HepG2 (cell line): Measurements from ENCODE around the gene ZNF507. TPM values are rescaled to one million over a fixed set of nuclear protein-coding genes. Genes with fewer than 3 reads are reported as not detected.
A peak's percentile ranks its signal among the peaks of the same experiment; 100 is the strongest.

Source experiments
- ATAC-seq: fragments of 200-7000 bp; cut with Tn5 transposase; 3 replicates; pipeline ENCODE4 v1.9.1; 2020; ENCODE audit warnings: mild to moderate bottlenecking, moderate library complexity
- BruUV-seq: library from RNA; stranded (reverse); fragments of 400-500 nt; replicated peaks from 2 replicates; lab custom pipeline; 2021; lab: Mats Ljungman, UMichigan
- CTCF ChIA-PET: fragments of 300-600 bp; formaldehyde crosslinking; extraction: SDS; loops from one replicate; lab custom pipeline; 2021; ENCODE audit warnings: low total read pairs, inconsistent platforms, low intra/inter-chr PET ratio; lab: Yijun Ruan, JAX
- POLR2A ChIA-PET: fragments of 350-600 bp; sonication (Branson Sonifier 250); formaldehyde crosslinking; loops from one replicate; lab custom pipeline; 2020; ENCODE audit warnings: antibody characterized with exemption, inconsistent platforms; lab: Yijun Ruan, JAX
- DNase-seq: peaks from one replicate; pipeline ENCODE4 v3.0.0-alpha.2; 2015; ENCODE audit warnings: low spot score
- FAIRE-seq: peaks from 3 replicates; lab custom pipeline; 2011; peaks lifted over from hg19 to GRCh38; lab: Jason Lieb, UNC
- H2AFZ ChIP-seq: one replicate; pipeline ENCODE4 v1.6.1; 2011; ENCODE audit warnings: low read length, inconsistent platforms
- H3K27ac ChIP-seq: fragments of 300-600 bp; 3 replicates; pipeline ENCODE4 v1.8.0; 2011; ENCODE audit warnings: mixed run types, mild to moderate bottlenecking, mixed read lengths, low read length, inconsistent platforms; ENCODE audit not compliant: insufficient read depth; ENCODE audit errors: extremely low read length
- H3K27me3 ChIP-seq, 2 experiments: fragments of 200-600 bp in 1 of 2; 2 replicates in 1 of 2; 3 replicates in 1 of 2; pipeline versions ENCODE4 v1.6.0 to v1.8.0; 2011; ENCODE audit warnings: low read length in 2 of 2, mild to moderate bottlenecking in 2 of 2, moderate library complexity in 2 of 2, inconsistent platforms in 1 of 2; ENCODE audit not compliant: insufficient read depth in 2 of 2, control insufficient read depth in 1 of 2
- H3K36me3 ChIP-seq, 2 experiments: fragments of 200-600 bp in 1 of 2; replicated peaks in 1 of 2; 2 replicates in 1 of 2; 3 replicates in 1 of 2; pipeline versions ENCODE4 v1.5.1 to v1.8.0; 2011; ENCODE audit warnings: low read length in 2 of 2, inconsistent platforms in 1 of 2; ENCODE audit not compliant: insufficient read depth in 2 of 2, control insufficient read depth in 1 of 2
- H3K4me1 ChIP-seq: 2 replicates; pipeline ENCODE4 v1.5.1; 2012; ENCODE audit warnings: low read length, inconsistent platforms; ENCODE audit not compliant: insufficient read depth
- H3K4me2 ChIP-seq: 2 replicates; pipeline ENCODE4 v1.6.0; 2011; ENCODE audit warnings: low read depth, low read length, inconsistent platforms
- H3K4me3 ChIP-seq, 3 experiments: fragments of 200-600 bp in 1 of 3; sonication (generic), shearing (Covaris generic) in 1 of 3; replicated peaks in 1 of 3; 2 replicates each; pipeline ENCODE4 v1.5.1; 2011 to 2016; ENCODE audit warnings: low read length in 3 of 3, inconsistent platforms in 2 of 3, low read depth in 2 of 3, mild to moderate bottlenecking in 2 of 3, control low read depth in 1 of 3, mixed read lengths in 1 of 3; ENCODE audit not compliant: insufficient read depth in 1 of 3
- H3K79me2 ChIP-seq: one replicate; pipeline ENCODE4 v1.6.1; 2011; ENCODE audit warnings: low read length, inconsistent platforms; ENCODE audit not compliant: insufficient read depth
- H3K9ac ChIP-seq: 2 replicates; pipeline ENCODE4 v1.6.0; 2011; ENCODE audit warnings: mild to moderate bottlenecking, low read depth, low read length, inconsistent platforms; ENCODE audit not compliant: insufficient read depth
- H3K9me3 ChIP-seq: 2 replicates; pipeline ENCODE4 v1.5.1; 2012; ENCODE audit warnings: mild to moderate bottlenecking, low read length
- H4K20me1 ChIP-seq: 2 replicates; pipeline ENCODE4 v1.6.0; 2011; ENCODE audit warnings: inconsistent platforms, mild to moderate bottlenecking, low read length, moderate library complexity; ENCODE audit not compliant: insufficient read depth
- AGO1 ChIP-seq: fragments of 200-400 bp; formaldehyde crosslinking; IDR thresholded peaks from 2 replicates; pipeline ENCODE4 v1.6.1; 2017; ENCODE audit warnings: mild to moderate bottlenecking, low read depth, low read length, moderate library complexity; ENCODE audit not compliant: poor library complexity, severe bottlenecking
- BORCS8-MEF2B ChIP-seq: sonication (generic); formaldehyde crosslinking; IDR thresholded peaks from 2 replicates; pipeline ENCODE4 v1.8.0; 2022; ENCODE audit warnings: mild to moderate bottlenecking, missing genetic modification reagents
- ISX ChIP-seq: sonication (generic); formaldehyde crosslinking; conservative IDR thresholded peaks from 2 replicates; pipeline ENCODE4 v1.5.0; 2020; ENCODE audit warnings: missing genetic modification reagents
- KDM4B ChIP-seq: sonication (generic); formaldehyde crosslinking; IDR thresholded peaks from 2 replicates; pipeline ENCODE4 v1.4.0; 2020; ENCODE audit warnings: missing genetic modification reagents
- SNAI1 ChIP-seq: sonication (generic); formaldehyde crosslinking; IDR thresholded peaks from 2 replicates; pipeline ENCODE4 v1.5.0; 2020; ENCODE audit warnings: mild to moderate bottlenecking, missing genetic modification reagents, borderline replicate concordance
- SOX6 ChIP-seq, 2 experiments: fragments of 450-650 bp in 1 of 2; sonication (generic) in 1 of 2; formaldehyde crosslinking in 1 of 2; IDR thresholded peaks; 2 replicates each; pipeline versions ENCODE4 v1.4.0 to v1.6.1; 2017 to 2020; ENCODE audit warnings: antibody characterized with exemption in 1 of 2, mild to moderate bottlenecking in 1 of 2, missing genetic modification reagents in 1 of 2
- TCF12 ChIP-seq, 2 experiments: fragments of 450-650 bp in 1 of 2; sonication (generic) in 1 of 2; formaldehyde crosslinking in 1 of 2; IDR thresholded peaks; 2 replicates each; pipeline versions ENCODE4 v1.6.1 to v1.8.0; 2017 to 2022; ENCODE audit warnings: antibody characterized with exemption in 1 of 2, mild to moderate bottlenecking in 1 of 2, missing genetic modification reagents in 1 of 2, moderate library complexity in 1 of 2
- TGIF2 ChIP-seq: IDR thresholded peaks from 2 replicates; pipeline ENCODE4 v1.6.1; 2016; ENCODE audit warnings: control low read depth, missing compliant biosample characterization
- ZFY ChIP-seq: sonication (generic); formaldehyde crosslinking; IDR thresholded peaks from 2 replicates; pipeline ENCODE4 v1.4.0; 2020; ENCODE audit warnings: missing genetic modification reagents
- ZNF20 ChIP-seq: sonication (generic); formaldehyde crosslinking; IDR thresholded peaks from 2 replicates; pipeline ENCODE4 v1.4.0; 2020; ENCODE audit warnings: mild to moderate bottlenecking, moderate library complexity, missing genetic modification reagents
- ZNF607 ChIP-seq: sonication (generic); formaldehyde crosslinking; IDR thresholded peaks from 2 replicates; pipeline ENCODE4 v1.5.1; 2020; ENCODE audit warnings: missing genetic modification reagents, mild to moderate bottlenecking, borderline replicate concordance
- ZNF703 ChIP-seq: sonication (generic); formaldehyde crosslinking; IDR thresholded peaks from 2 replicates; pipeline ENCODE4 v1.5.1; 2020; ENCODE audit warnings: missing genetic modification reagents, mild to moderate bottlenecking, moderate library complexity, borderline replicate concordance
- ZNF780A ChIP-seq: sonication (generic); formaldehyde crosslinking; IDR thresholded peaks from 2 replicates; pipeline ENCODE4 v1.8.0; 2022; ENCODE audit warnings: mild to moderate bottlenecking, missing genetic modification reagents, moderate library complexity
- WGBS: methylation state at CpG from one replicate; pipeline ENCODE4 v1.1.6; 2017; ENCODE audit warnings: low lambda C conversion rate; 5-methylcytosine and 5-hydroxymethylcytosine counted together
- in situ Hi-C: cut with HindIII; loops from 2 replicates; pipeline ENCODE4 v1.10.0; 2017; ENCODE audit warnings: low pct_unique_long_range_greater_than_20kb; ENCODE audit not compliant: extremely low pct_ligation_motif_present
- intact Hi-C: fragments of 100-400 bp; cut with micrococcal nuclease; formaldehyde crosslinking; loops from one replicate; pipeline ENCODE4 v1.10.0; 2022; ENCODE audit not compliant: unreplicated experiment
- polyA plus RNA-seq, 8 experiments: library from polyadenylated mRNA; depleted of rRNA in 3 of 8; stranded (reverse) in 7 of 8; unstranded in 1 of 8; fragments of >200 nt; fragmentation: Illumina TruSeq in 4 of 8; extraction: Trizol in 4 of 8; gene quantifications; 2 replicates each; pipeline versions ENCODE4 v1.2.1 to v1.2.3, GENCODE V29; 2011 to 2016; ENCODE audit warnings: low read depth in 4 of 8, missing spikeins in 1 of 8, mixed read lengths in 1 of 8; ENCODE audit not compliant: insufficient read depth in 1 of 8
- total RNA-seq, 5 experiments: library from RNA; depleted of rRNA; stranded (reverse); fragments of >200 nt; fragmentation: Illumina TruSeq; extraction: Trizol; gene quantifications; 2 replicates each; pipeline ENCODE4 v1.2.3, GENCODE V29; 2016; ENCODE audit warnings: low read depth in 1 of 5
- TF ChIP-seq, protein P1 (sequence below): sonication (generic); formaldehyde crosslinking; IDR thresholded peaks from 2 replicates; pipeline ENCODE4 v1.8.1; 2023; ENCODE audit warnings: mild to moderate bottlenecking, moderate library complexity, missing genetic modification reagents
- TF ChIP-seq, protein P2 (sequence below): sonication (generic); formaldehyde crosslinking; IDR thresholded peaks from 2 replicates; pipeline ENCODE4 v1.4.0; 2020; ENCODE audit warnings: mild to moderate bottlenecking, missing genetic modification reagents
- TF ChIP-seq, protein P3 (sequence below): sonication (generic); formaldehyde crosslinking; IDR thresholded peaks from 2 replicates; pipeline ENCODE4 v1.9.0; 2022; ENCODE audit warnings: missing genetic modification reagents, mild to moderate bottlenecking, borderline replicate concordance
- TF ChIP-seq, protein P4 (sequence below): sonication (generic); formaldehyde crosslinking; IDR thresholded peaks from 2 replicates; pipeline ENCODE4 v1.9.0; 2021; ENCODE audit warnings: missing genetic modification reagents, borderline replicate concordance

Gene ZNF507
- total and polyA plus RNA-seq, 2 of the 13 experiments (the other 11 are each of a cell fraction or from before 2014, with no cell fraction given): 7.3 to 10.9 TPM

DNA sequence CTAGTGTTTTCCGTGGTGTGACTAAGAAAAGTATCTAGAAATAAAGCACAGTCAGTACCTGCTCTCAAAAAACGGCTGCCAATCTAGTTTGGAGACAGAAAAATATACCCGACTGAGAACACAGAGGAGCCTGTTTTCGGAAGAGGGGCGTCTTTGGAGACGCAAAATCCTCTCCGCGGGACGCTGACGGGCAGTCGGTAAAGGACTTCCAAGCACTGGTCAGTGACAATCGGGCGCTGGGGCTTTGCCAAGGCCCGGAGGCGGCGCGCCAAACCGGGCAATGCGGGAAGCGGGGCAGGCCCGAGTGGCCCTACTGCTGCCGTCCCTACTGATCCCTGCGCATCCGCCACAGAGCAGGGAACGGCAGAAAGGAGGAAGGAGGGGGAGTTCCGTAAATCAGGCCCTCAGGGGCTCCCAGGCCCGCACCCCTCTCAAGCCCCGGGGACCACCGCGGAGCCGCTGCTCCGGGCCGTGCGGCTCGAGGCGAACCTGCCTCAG lies 59.6 kb downstream of the ZNF507 start:
- in situ Hi-C loops (loop anchor here (5.0 kb wide), 1 partner anchor 177 kb away; the partner anchor contains the start of gene PDCD5), intact Hi-C loops (loop anchor here (5.0 kb wide), 1 partner anchor 33 kb away; no protein-coding TSS in a partner anchor)
- ChIA-PET POLR2A (interaction anchor here (0.7 to 2.0 kb wide), 18 partner anchors 8 to 1117 kb away, joined by 3 to 26 read pairs (median 4); partner anchors contain the start of genes ANKRD27, PDCD5, RGS9BP and ZNF507), CTCF (no interaction called here)
- H3K4me2 ChIP-seq: peak overlapping the region; percentile 87
- H3K27me3 ChIP-seq: no peaks in the 10 kb centered on the region; a peak in 1 of 5 replicates
- ATAC-seq: peak; percentile 49
- H3K4me3 ChIP-seq: peak overlapping the region; percentile 82 to 95 (median 90)
- peak overlapping the region; percentile 98 for H3K9ac ChIP-seq
- TSS peak; percentile 85 for BruUV-seq
- FAIRE-seq: no peak
- 1% methylated on average over 4 of the region's 36 CpGs for WGBS
- H3K4me1 ChIP-seq: peaks cover 37% of the 10 kb centered on the region
- peaks cover 6 to 18% of the 10 kb centered on the region in 2 experiments for H3K36me3 ChIP-seq
- H4K20me1 ChIP-seq: no peaks in the 10 kb centered on the region
- no peaks in the 10 kb centered on the region for H3K9me3 ChIP-seq
- no peak overlapping the region for H2AFZ ChIP-seq
- peak; percentile 19 for DNase-seq
- H3K79me2 ChIP-seq: peaks cover 24% of the 10 kb centered on the region
- peak overlapping the region; percentile 95 for H3K27ac ChIP-seq
- 0 out of 2 replicates have a peak, but pooled peaks have one; percentile 13 for TF ChIP-seq ZNF703 (CRISPR knock-in tag)
- TF ChIP-seq KDM4B: no peak
- no peak for TF ChIP-seq ISX (CRISPR knock-in tag)
- peak; percentile 26; the same call in 1 of the 2 replicates for TF ChIP-seq BORCS8-MEF2B (CRISPR knock-in tag)
- no peak for TF ChIP-seq SOX6 (IDR thresholded peaks at IDR 0.05)
- TF ChIP-seq SOX6 (CRISPR knock-in tag; IDR thresholded peaks at IDR 0.05): peak; percentile 65
- TF ChIP-seq ZNF780A (CRISPR knock-in tag): peak; percentile 20; the same call in 1 of the 2 replicates
- TF ChIP-seq, protein P1, sequence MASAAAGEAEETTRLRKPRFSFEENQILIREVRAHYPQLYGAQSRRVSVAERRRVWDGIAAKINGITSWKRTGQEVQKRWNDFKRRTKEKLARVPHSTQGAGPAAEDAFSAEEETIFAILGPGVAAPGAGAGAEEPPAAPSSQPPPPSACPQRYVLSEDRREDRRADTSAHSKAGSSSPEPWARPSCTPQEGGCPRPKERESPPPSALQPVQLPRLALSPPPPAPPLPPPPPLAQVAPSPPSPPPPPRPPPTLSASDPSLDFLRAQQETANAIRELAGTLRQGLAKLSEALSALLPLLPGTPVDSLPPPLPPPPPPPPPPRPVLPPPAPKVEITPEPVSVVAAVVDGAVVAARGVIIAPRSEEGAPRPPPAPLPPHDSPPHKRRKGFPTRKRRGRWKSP (CRISPR knock-in tag): peak; percentile 20
- peak; percentile 68 for TF ChIP-seq AGO1
- no peak for TF ChIP-seq TGIF2 (CRISPR knock-in tag)
- TF ChIP-seq ZNF20: peak; percentile 91; the same call in 1 of the 2 replicates
- TF ChIP-seq TCF12 (IDR thresholded peaks at IDR 0.05): no peak
- TF ChIP-seq TCF12 (CRISPR knock-in tag; IDR thresholded peaks at IDR 0.05): 0 out of 2 replicates have a peak, but pooled peaks have one; percentile 25
- TF ChIP-seq, protein P2, sequence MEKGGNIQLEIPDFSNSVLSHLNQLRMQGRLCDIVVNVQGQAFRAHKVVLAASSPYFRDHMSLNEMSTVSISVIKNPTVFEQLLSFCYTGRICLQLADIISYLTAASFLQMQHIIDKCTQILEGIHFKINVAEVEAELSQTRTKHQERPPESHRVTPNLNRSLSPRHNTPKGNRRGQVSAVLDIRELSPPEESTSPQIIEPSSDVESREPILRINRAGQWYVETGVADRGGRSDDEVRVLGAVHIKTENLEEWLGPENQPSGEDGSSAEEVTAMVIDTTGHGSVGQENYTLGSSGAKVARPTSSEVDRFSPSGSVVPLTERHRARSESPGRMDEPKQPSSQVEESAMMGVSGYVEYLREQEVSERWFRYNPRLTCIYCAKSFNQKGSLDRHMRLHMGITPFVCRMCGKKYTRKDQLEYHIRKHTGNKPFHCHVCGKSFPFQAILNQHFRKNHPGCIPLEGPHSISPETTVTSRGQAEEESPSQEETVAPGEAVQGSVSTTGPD (CRISPR knock-in tag): 0 out of 2 replicates have a peak, but pooled peaks have one; percentile 27
- TF ChIP-seq ZNF607 (CRISPR knock-in tag): 0 out of 2 replicates have a peak, but pooled peaks have one; percentile 10
- TF ChIP-seq, protein P3, sequence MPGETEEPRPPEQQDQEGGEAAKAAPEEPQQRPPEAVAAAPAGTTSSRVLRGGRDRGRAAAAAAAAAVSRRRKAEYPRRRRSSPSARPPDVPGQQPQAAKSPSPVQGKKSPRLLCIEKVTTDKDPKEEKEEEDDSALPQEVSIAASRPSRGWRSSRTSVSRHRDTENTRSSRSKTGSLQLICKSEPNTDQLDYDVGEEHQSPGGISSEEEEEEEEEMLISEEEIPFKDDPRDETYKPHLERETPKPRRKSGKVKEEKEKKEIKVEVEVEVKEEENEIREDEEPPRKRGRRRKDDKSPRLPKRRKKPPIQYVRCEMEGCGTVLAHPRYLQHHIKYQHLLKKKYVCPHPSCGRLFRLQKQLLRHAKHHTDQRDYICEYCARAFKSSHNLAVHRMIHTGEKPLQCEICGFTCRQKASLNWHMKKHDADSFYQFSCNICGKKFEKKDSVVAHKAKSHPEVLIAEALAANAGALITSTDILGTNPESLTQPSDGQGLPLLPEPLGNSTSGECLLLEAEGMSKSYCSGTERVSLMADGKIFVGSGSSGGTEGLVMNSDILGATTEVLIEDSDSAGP (CRISPR knock-in tag): 0 out of 2 replicates have a peak, but pooled peaks have one; percentile 70
- TF ChIP-seq ZFY: peak; percentile 94
- TF ChIP-seq SNAI1: peak; percentile 91
- TF ChIP-seq, protein P4, sequence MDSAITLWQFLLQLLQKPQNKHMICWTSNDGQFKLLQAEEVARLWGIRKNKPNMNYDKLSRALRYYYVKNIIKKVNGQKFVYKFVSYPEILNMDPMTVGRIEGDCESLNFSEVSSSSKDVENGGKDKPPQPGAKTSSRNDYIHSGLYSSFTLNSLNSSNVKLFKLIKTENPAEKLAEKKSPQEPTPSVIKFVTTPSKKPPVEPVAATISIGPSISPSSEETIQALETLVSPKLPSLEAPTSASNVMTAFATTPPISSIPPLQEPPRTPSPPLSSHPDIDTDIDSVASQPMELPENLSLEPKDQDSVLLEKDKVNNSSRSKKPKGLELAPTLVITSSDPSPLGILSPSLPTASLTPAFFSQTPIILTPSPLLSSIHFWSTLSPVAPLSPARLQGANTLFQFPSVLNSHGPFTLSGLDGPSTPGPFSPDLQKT (CRISPR knock-in tag): no peak
